T-helper 2 cell treated with Interferon-gamma antibody and Interleukin-4, amounts not matched to agents 5 μg/mL and 100 μg/mL, for 36 hours (primary cell): ENCODE measurements around the gene DDX56.

Source experiments
- DNase-seq: peaks from one replicate; pipeline ENCODE4 v3.0.0; 2021; ENCODE audit warnings: low spot score
- H3K27ac Mint-ChIP-seq: one replicate; pipeline ENCODE4 v1.8.0; 2021; ENCODE audit warnings: mild to moderate bottlenecking, mixed read lengths
- H3K27me3 Mint-ChIP-seq: one replicate; pipeline ENCODE4 v1.8.0; 2021; ENCODE audit warnings: low read depth, mixed read lengths
- H3K36me3 Mint-ChIP-seq: one replicate; pipeline ENCODE4 v1.8.0; 2021; ENCODE audit warnings: low read depth, mixed read lengths
- H3K4me1 Mint-ChIP-seq: one replicate; pipeline ENCODE4 v1.8.0; 2021; ENCODE audit warnings: low read depth, mixed read lengths
- H3K4me3 Mint-ChIP-seq: one replicate; pipeline ENCODE4 v1.8.0; 2022; ENCODE audit warnings: mild to moderate bottlenecking, moderate library complexity, mixed read lengths
- H3K9me3 Mint-ChIP-seq: one replicate; pipeline ENCODE4 v1.8.0; 2021; ENCODE audit warnings: mixed read lengths

Gene DDX56

GRCh38 chr7:44539669-44540506 lies 33.8 kb downstream of the DDX56 start:
- Mint-ChIP-seq H3K27me3 (no peaks in the 10 kb centered on the region), H3K9me3 (no peaks in the 10 kb centered on the region), H3K36me3 (no peaks in the 10 kb centered on the region), H3K4me3 (no peak overlapping the region), H3K27ac (no peak overlapping the region), H3K4me1 (no peaks in the 10 kb centered on the region)
- no peak for DNase-seq

DNA sequence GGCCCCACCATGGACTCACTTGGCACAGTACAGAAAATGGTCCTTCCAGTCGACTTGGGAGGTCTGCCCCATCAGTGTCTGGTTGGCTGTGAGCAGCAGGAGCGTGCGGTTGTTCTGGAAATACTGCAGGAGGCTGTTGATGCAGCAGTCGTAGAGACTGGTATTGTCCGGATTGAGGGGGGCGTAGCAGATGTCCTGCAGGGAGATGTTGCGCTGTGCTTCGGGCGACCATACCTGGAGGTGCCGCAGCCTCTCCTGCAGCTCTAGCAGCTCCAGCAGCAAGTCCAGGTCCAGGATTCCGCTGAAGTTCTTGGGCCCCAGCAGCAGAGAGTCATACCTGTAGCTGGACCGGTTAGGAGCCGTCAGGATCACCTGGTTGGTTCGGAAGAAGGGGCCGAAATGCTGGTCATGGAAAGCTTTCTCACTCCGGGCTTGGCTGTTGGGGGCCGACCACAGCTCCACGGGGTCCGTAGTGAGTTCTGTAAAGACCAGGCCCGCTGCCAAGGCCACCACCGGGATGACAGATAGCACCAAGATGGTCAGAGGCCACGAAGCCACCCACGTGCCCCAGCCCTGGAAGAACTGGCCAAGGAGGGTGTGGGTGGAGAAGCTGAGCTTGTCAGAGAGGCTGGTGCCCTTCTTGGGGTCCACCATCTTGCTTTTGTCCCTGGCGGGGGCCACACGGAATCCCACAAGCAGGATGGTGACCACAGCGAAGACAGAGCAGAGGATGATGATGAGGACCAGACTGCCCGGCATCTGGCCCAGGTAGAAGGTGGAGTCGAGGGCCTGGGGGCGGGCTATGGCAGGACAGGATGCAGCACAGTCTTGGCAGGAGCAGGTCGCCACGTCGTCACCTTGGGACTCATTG lies 34.7 kb downstream of the DDX56 start:
- no peaks in the 10 kb centered on the region for H3K4me1 Mint-ChIP-seq
- no peak for DNase-seq
- no peaks in the 10 kb centered on the region for H3K9me3 Mint-ChIP-seq
- H3K4me3 Mint-ChIP-seq = no peak overlapping the region
- H3K27me3 Mint-ChIP-seq = no peaks in the 10 kb centered on the region
- H3K27ac Mint-ChIP-seq = no peak overlapping the region
- no peaks in the 10 kb centered on the region for H3K36me3 Mint-ChIP-seq

DNA sequence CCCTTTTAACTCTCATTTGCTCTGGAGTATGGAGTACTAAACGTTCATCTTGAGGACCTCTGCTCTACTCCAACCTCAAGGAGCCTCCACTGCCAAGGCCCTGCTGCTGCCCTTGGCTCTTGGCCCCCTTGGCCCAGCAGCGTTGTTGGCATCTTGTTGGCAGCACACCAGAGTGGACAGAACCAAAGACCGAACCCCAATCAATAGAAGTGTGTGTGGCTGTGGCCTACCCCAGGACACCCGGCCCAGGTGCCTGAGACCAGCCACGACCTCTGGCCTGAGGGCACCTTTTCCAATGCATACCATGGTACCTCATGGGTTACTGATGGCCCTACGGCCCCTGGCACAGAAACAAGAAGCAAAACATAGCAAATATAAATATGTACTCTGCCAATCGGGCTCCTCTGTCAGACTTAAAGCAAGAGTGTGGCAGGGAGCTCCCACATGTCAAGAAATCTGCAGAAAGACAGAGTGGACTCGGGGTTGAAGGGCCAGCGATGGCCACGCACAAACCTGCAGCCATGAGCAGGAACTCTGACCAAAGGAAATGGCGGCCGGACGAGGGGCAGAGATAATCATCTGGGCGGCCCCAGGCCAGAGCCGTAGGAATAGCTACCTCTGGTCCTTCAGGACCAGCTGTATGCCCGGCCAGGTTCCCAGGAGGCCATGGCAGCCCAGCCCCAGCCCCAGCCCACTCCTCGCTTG lies 35.5 kb downstream of the DDX56 start:
- H3K27ac Mint-ChIP-seq = no peak overlapping the region
- no peaks in the 10 kb centered on the region for H3K4me1 Mint-ChIP-seq

DNA sequence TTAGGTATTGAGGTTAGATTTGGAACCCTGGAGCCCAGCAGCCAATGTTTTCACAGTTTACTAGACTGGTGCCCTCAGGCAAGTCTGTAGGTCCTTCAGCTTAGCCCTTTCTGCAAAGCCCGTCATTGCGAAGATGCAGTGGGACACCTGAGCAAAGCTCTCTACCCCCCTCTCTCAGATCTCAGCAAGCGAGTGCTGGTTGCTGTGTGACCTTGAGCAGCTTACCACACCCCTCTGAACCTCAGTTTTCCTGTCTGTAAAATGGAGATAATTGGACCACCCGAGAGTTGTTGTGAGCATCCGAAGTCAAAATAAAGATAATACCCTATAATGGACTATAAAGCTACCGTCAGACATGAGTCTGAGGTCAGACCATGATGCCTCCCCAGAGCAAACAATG lies 36.3 kb downstream of the DDX56 start:
- H3K27me3 Mint-ChIP-seq = no peaks in the 10 kb centered on the region
- H3K9me3 Mint-ChIP-seq = no peaks in the 10 kb centered on the region
- no peak for DNase-seq
- H3K4me1 Mint-ChIP-seq = no peaks in the 10 kb centered on the region
- no peaks in the 10 kb centered on the region for H3K36me3 Mint-ChIP-seq
- H3K27ac Mint-ChIP-seq = no peak overlapping the region
- H3K4me3 Mint-ChIP-seq = no peak overlapping the region

More for the DNA sequence above, 35.5 kb downstream of the DDX56 start:
- Mint-ChIP-seq H3K27me3 (no peaks in the 10 kb centered on the region), H3K4me3 (no peak overlapping the region), H3K36me3 (no peaks in the 10 kb centered on the region), H3K9me3 (no peaks in the 10 kb centered on the region)
- no peak for DNase-seq

GRCh38 chr7:44536090-44536489 lies 37.6 kb downstream of the DDX56 start:
- DNase-seq = no peak
- no peak overlapping the region for H3K4me3 Mint-ChIP-seq
- no peaks in the 10 kb centered on the region for H3K4me1 Mint-ChIP-seq
- no peaks in the 10 kb centered on the region for H3K36me3 Mint-ChIP-seq
- no peaks in the 10 kb centered on the region for H3K9me3 Mint-ChIP-seq
- no peak overlapping the region for H3K27ac Mint-ChIP-seq
- no peaks in the 10 kb centered on the region for H3K27me3 Mint-ChIP-seq

DNA sequence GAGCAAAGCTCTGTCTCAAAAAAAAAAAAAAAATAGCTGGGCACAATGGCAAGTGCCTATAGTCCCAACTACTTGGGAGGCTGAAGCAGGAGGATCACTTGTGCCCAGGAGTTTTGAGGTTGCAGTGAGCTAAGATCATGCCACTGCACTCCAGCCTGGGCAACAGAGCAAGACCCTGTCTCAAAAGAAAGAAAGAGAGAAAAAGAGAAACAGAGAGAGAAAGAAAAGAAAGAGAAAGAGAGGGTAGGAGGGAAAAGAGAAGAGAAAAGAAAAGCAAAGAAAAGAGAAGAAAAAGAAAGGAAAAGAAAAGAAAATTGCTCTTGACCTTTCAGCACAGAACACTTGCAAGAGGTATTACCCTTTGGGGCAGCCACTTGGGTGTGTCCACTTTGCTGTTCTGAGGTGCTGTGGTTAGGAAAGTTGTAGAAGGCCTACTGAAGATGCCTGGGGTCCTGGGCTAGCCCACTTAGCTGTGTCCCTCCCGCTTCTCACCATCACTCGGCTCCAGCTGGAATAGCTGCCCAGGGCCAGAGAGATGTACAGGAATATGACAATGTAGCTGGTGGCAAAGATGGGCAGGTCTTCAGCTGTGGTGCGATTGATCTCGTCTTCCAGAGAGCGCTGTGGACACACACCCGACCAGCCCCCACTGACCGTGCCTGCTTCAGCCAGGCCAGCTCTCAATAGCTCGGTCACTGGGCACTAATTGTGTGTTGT lies 38.2 kb downstream of the DDX56 start:
- Mint-ChIP-seq H3K9me3 (no peaks in the 10 kb centered on the region), H3K4me3 (no peak overlapping the region), H3K4me1 (no peaks in the 10 kb centered on the region), H3K27ac (no peak overlapping the region), H3K36me3 (no peaks in the 10 kb centered on the region), H3K27me3 (no peaks in the 10 kb centered on the region)
- no peak for DNase-seq

GRCh38 chr7:44534501-44534900 lies 39.2 kb downstream of the DDX56 start:
- Mint-ChIP-seq H3K36me3 (no peaks in the 10 kb centered on the region), H3K27me3 (no peaks in the 10 kb centered on the region), H3K4me3 (no peak overlapping the region), H3K4me1 (no peaks in the 10 kb centered on the region), H3K27ac (no peak overlapping the region), H3K9me3 (no peaks in the 10 kb centered on the region)
- DNase-seq = peak; percentile 34

DNA sequence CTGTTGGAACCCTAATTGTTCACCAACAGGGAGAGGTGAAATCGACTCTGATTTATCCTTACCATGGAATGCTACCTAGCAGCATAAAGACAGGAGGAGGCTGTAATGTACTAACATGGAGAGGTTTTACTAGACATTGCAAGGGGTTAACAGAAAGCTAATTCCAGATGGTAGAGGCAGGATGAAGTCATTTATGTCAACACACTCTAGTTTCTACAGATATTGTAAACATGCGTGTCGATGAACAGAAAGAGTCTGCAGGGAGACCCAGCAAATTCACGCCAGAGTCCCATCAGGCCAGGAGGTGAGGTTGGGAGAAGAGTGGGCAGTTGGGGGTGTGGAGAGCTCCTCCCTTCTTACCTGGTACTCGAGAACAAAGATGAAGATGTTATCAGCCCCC lies 39.6 kb downstream of the DDX56 start:
- no peak for DNase-seq
- Mint-ChIP-seq H3K9me3 (no peaks in the 10 kb centered on the region), H3K4me1 (no peaks in the 10 kb centered on the region), H3K36me3 (no peaks in the 10 kb centered on the region), H3K27me3 (no peaks in the 10 kb centered on the region), H3K27ac (no peak overlapping the region), H3K4me3 (no peak overlapping the region)

DNA sequence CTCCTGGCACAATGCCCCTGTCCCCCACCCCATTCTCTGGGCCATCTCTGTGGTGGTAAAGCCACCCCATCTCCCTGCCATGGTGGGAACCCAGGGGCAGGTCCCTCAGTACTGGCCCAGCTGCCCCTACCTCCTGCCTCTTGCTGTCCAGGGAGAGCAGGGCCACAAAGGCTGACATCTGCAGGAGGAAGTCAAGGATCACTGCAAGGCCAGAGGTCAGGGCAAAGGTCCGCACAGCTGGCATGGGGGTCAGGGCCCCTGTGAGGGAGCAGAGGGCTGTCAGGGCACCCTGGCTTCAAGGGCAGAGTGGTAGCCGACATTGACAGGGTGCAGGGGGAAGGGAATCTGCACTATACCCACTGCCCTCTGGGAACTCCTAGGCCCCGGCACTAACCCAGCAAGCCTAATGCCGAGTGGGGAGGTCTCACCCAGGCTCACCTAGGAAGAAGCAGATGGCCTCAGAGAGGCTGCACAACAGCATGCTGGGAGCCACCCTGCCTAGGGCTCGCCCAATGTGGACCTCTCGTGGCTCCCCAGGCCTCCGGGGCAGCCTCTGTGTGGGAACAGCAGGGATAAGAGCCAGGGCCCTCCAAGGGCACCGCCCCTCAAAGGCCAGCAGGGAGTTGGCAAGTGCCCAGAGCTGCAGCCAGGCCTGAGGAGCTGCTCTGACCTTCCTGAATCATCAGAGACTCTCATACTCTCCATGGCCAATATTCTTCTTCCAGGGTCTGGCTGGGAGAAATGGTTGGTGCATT lies 40.2 kb downstream of the DDX56 start:
- Mint-ChIP-seq H3K9me3 (no peaks in the 10 kb centered on the region), H3K27me3 (no peaks in the 10 kb centered on the region), H3K4me1 (no peaks in the 10 kb centered on the region), H3K27ac (no peak overlapping the region), H3K36me3 (no peaks in the 10 kb centered on the region), H3K4me3 (no peak overlapping the region)
- DNase-seq = no peak

GRCh38 chr7:44531421-44532380 lies 42.0 kb downstream of the DDX56 start:
- H3K4me3 Mint-ChIP-seq = no peak overlapping the region
- no peaks in the 10 kb centered on the region for H3K27me3 Mint-ChIP-seq
- no peaks in the 10 kb centered on the region for H3K4me1 Mint-ChIP-seq
- no peak for DNase-seq
- H3K36me3 Mint-ChIP-seq = no peaks in the 10 kb centered on the region
- H3K27ac Mint-ChIP-seq = no peak overlapping the region
- H3K9me3 Mint-ChIP-seq = no peaks in the 10 kb centered on the region

GRCh38 chr7:44530990-44531389 lies 42.7 kb downstream of the DDX56 start:
- DNase-seq = no peak
- H3K27me3 Mint-ChIP-seq = no peaks in the 10 kb centered on the region
- H3K27ac Mint-ChIP-seq = no peak overlapping the region
- H3K36me3 Mint-ChIP-seq = no peaks in the 10 kb centered on the region
- H3K9me3 Mint-ChIP-seq = no peaks in the 10 kb centered on the region
- no peak overlapping the region for H3K4me3 Mint-ChIP-seq
- no peaks in the 10 kb centered on the region for H3K4me1 Mint-ChIP-seq

- Mint-ChIP-seq H3K36me3 (no peaks in the 10 kb centered on the region), H3K4me1 (no peaks in the 10 kb centered on the region), H3K9me3 (peaks cover 9% of the 10 kb centered on the region), H3K27me3 (peaks cover 6% of the 10 kb centered on the region), H3K27ac (no peak overlapping the region), H3K4me3 (no peak overlapping the region)
- DNase-seq = no peak
Measured at GRCh38 chr7:44524811-44525388, 48.8 kb downstream of the DDX56 start.
